ENCODE measurements around the gene HCRTR1.
"Not testable (repeated sequence)": the region's sequence is repeated elsewhere in the genome, so short reads cannot be mapped to it uniquely, and the experiment has no call there.

HCRTR1 gene

GRCh38 chr1:31586376-31587327, 30.8 kb upstream of the HCRTR1 start (continued):
- TF ChIP-seq ZNF488 (tag by site-specific recombination; IDR thresholded peaks at IDR 0.05) (no peak), HOXD13 (CRISPR knock-in tag; IDR thresholded peaks at IDR 0.05; ENCODE audit: borderline replicate concordance) (no peak), ZNF174 (tag by site-specific recombination; IDR thresholded peaks at IDR 0.05) (no peak), KLF10 (tag by site-specific recombination; IDR thresholded peaks at IDR 0.05) (no peak), ZEB2 (tag by site-specific recombination; IDR thresholded peaks at IDR 0.05) (no peak)

GRCh38 chr1:31587328-31587699, 30.2 kb upstream of the HCRTR1 start:
- not testable (repeated sequence) for H3K36me3 ChIP-seq (ENCODE audit: control insufficient read depth in 2 of 2, insufficient read depth in 1 of 2, low read length in 2 of 2); H3K4me3 ChIP-seq (ENCODE audit: low read depth, low read length); H3K4me1 ChIP-seq (ENCODE audit: control insufficient read depth, insufficient read depth, low read length); H3K27ac ChIP-seq (ENCODE audit: extremely low read depth, low read depth, low read length); H3K9me3 ChIP-seq (ENCODE audit: control insufficient read depth, insufficient read depth, low read depth, low read length)
- TF ChIP-seq ZNF121 (tag by site-specific recombination; IDR thresholded peaks at IDR 0.05) = peak; percentile 92
- ChIA-PET CTCF (interaction anchor here (0.6 to 1.4 kb wide), 6 partner anchors 12 to 172 kb away, joined by 3 to 5 read pairs (median 4); no protein-coding TSS in a partner anchor), POLR2A (interaction anchor here (1.1 kb wide), 1 partner anchor 125 kb away, joined by 3 read pairs; no protein-coding TSS in a partner anchor)

- no peaks in the 10 kb centered on the region for H3K4me1 ChIP-seq (ENCODE audit: control insufficient read depth, insufficient read depth, low read length)
- H3K9me3 ChIP-seq (ENCODE audit: control insufficient read depth, insufficient read depth, low read depth, low read length) = no peaks in the 10 kb centered on the region
- TF ChIP-seq ZBTB8A (tag by site-specific recombination; IDR thresholded peaks at IDR 0.05) (peak; percentile 17; the same call in 1 of the 2 replicates), CTCF (tag by site-specific recombination; IDR thresholded peaks at IDR 0.05) (peak; percentile 76), HIC1 (tag by site-specific recombination; IDR thresholded peaks at IDR 0.05) (peak; percentile 76), EGR2 (tag by site-specific recombination; IDR thresholded peaks at IDR 0.05; ENCODE audit: low read depth) (no peak)
- TF ChIP-seq, protein P1, sequence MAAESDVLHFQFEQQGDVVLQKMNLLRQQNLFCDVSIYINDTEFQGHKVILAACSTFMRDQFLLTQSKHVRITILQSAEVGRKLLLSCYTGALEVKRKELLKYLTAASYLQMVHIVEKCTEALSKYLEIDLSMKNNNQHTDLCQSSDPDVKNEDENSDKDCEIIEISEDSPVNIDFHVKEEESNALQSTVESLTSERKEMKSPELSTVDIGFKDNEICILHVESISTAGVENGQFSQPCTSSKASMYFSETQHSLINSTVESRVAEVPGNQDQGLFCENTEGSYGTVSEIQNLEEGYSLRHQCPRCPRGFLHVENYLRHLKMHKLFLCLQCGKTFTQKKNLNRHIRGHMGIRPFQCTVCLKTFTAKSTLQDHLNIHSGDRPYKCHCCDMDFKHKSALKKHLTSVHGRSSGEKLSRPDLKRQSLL (tag by site-specific recombination; IDR thresholded peaks at IDR 0.05) = no peak
- no peaks in the 10 kb centered on the region for H3K36me3 ChIP-seq (ENCODE audit: control insufficient read depth in 2 of 2, insufficient read depth in 1 of 2, low read length in 2 of 2)
- POLR2A ChIA-PET = interaction anchor here (1.1 kb wide), 1 partner anchor 124 kb away, joined by 3 read pairs; no protein-coding TSS in a partner anchor
- CTCF ChIA-PET = interaction anchor here (0.6 to 1.7 kb wide), 11 partner anchors 10 to 197 kb away, joined by 3 to 5 read pairs (median 3); no protein-coding TSS in a partner anchor
- H3K27ac ChIP-seq (ENCODE audit: extremely low read depth, low read depth, low read length) = no peak overlapping the region
- H3K4me3 ChIP-seq (ENCODE audit: low read depth, low read length) = no peak overlapping the region
These were observed 29.6 kb upstream of the HCRTR1 start for GRCh38 chr1:31587720-31588423.

Measured in HEK293 (cell line).